GM12878 (cell line): Measurements from ENCODE around the gene LMX1A. TPM values are rescaled to one million over a fixed set of nuclear protein-coding genes. Genes with fewer than 3 reads are reported as not detected.

ENCODE experiments used
- ATAC-seq: fragments of 200-7000 bp; cut with Tn5 transposase; 3 replicates; pipeline ENCODE4 v1.9.1; 2020; ENCODE audit warnings: mild to moderate bottlenecking, moderate library complexity
- BruUV-seq: library from RNA; stranded (reverse); fragments of 400-500 nt; replicated peaks from 2 replicates; lab custom pipeline; 2021; lab: Mats Ljungman, UMichigan
- CTCF ChIA-PET: fragments of 300-600 bp; sonication (Branson Sonifier 250); formaldehyde crosslinking; extraction: SDS; loops from one replicate; lab custom pipeline; 2021; ENCODE audit warnings: inconsistent platforms; lab: Yijun Ruan, JAX
- POLR2A ChIA-PET: fragments of 350-600 bp; formaldehyde crosslinking; extraction: SDS; loops from one replicate; lab custom pipeline; 2021; ENCODE audit warnings: inconsistent platforms; lab: Charles Lee
- RAD21 ChIA-PET: fragments of 300-600 bp; sonication (Branson Sonifier 250); formaldehyde crosslinking; loops from one replicate; lab custom pipeline; 2023; ENCODE audit warnings: antibody characterized with exemption; ENCODE audit not compliant: unreplicated experiment; lab: Charles Lee
- SMC1A ChIA-PET: fragments of 300-600 bp; sonication (Branson Sonifier 250); formaldehyde crosslinking; loops from one replicate; lab custom pipeline; 2023; ENCODE audit not compliant: unreplicated experiment, uncharacterized antibody; lab: Charles Lee
- DNase-seq: peaks from one replicate; pipeline ENCODE4 v3.0.0-alpha.2; 2011; ENCODE audit warnings: low read depth, low spot score
- FAIRE-seq: peaks from 3 replicates; lab custom pipeline; 2011; peaks lifted over from hg19 to GRCh38; lab: Jason Lieb, UNC
- H2AFZ ChIP-seq: 2 replicates; pipeline ENCODE4 v1.6.0; 2011; ENCODE audit warnings: low read depth, low read length, control low read depth; ENCODE audit not compliant: control insufficient read depth
- H3K27ac ChIP-seq: 2 replicates; pipeline ENCODE4 v1.5.1; 2011; ENCODE audit warnings: control low read depth; ENCODE audit not compliant: control insufficient read depth, insufficient read depth
- H3K27me3 ChIP-seq, 2 experiments: replicated peaks in 1 of 2; 2 replicates each; pipeline versions ENCODE4 v1.6.0 to v1.6.1; 2011; ENCODE audit warnings: low read length in 1 of 2; ENCODE audit not compliant: control insufficient read depth in 2 of 2, insufficient read depth in 2 of 2
- H3K36me3 ChIP-seq, 2 experiments: 2 replicates each; pipeline ENCODE4 v1.5.1; 2011; ENCODE audit warnings: low read length in 1 of 2; ENCODE audit not compliant: control insufficient read depth in 2 of 2, insufficient read depth in 2 of 2
- H3K4me1 ChIP-seq: 2 replicates; pipeline ENCODE4 v1.6.1; 2011; ENCODE audit warnings: mild to moderate bottlenecking, low read length, moderate library complexity, mixed read lengths; ENCODE audit not compliant: control insufficient read depth, insufficient read depth
- H3K4me2 ChIP-seq: 2 replicates; pipeline ENCODE4 v1.6.0; 2011; ENCODE audit warnings: control low read depth; ENCODE audit not compliant: control insufficient read depth, insufficient read depth
- H3K4me3 ChIP-seq: fragments of 200-600 bp; sonication (generic); 2 replicates; pipeline ENCODE4 v1.5.1; 2016
- H3K79me2 ChIP-seq: 2 replicates; pipeline ENCODE4 v1.6.0; 2011; ENCODE audit warnings: low read length; ENCODE audit not compliant: control insufficient read depth, insufficient read depth
- H3K9ac ChIP-seq: 2 replicates; pipeline ENCODE4 v1.8.0; 2011; ENCODE audit warnings: low read length, control low read depth, mixed read lengths; ENCODE audit not compliant: control insufficient read depth, insufficient read depth
- H3K9me3 ChIP-seq: replicated peaks from 3 replicates; pipeline ENCODE4 v1.5.1; 2011; ENCODE audit warnings: mild to moderate bottlenecking, low read length; ENCODE audit not compliant: control insufficient read depth, insufficient read depth
- H4K20me1 ChIP-seq: 2 replicates; pipeline ENCODE4 v1.6.0; 2011; ENCODE audit not compliant: control insufficient read depth, insufficient read depth
- BHLHE40 ChIP-seq, 2 experiments: fragments of 450-650 bp in 1 of 2; IDR thresholded peaks; 2 replicates each; pipeline ENCODE4 v1.6.1; 2011 to 2017; ENCODE audit warnings: low read depth in 2 of 2, borderline replicate concordance in 1 of 2, improper control_type of control experiment in 1 of 2, low read length in 1 of 2, mild to moderate bottlenecking in 1 of 2
- EED ChIP-seq: sonication (generic); IDR thresholded peaks from 2 replicates; pipeline ENCODE4 v1.6.1; 2016; ENCODE audit warnings: antibody characterized with exemption, low read depth
- ETV6 ChIP-seq, 2 experiments: fragments of 450-650 bp in 1 of 2; IDR thresholded peaks in 1 of 2; conservative IDR thresholded peaks in 1 of 2; 2 replicates each; pipeline ENCODE4 v1.6.1; 2014; ENCODE audit warnings: antibody characterized with exemption in 1 of 2, borderline replicate concordance in 1 of 2, low read depth in 1 of 2, mild to moderate bottlenecking in 1 of 2, moderate library complexity in 1 of 2
- EZH2 ChIP-seq: IDR thresholded peaks from 2 replicates; pipeline ENCODE4 v1.6.1; 2012; ENCODE audit warnings: low read depth, mild to moderate bottlenecking, control low read depth, inconsistent platforms, low read length, borderline replicate concordance; ENCODE audit not compliant: control insufficient read depth
- IKZF2 ChIP-seq, 2 experiments: fragments of 450-650 bp; IDR thresholded peaks; 2 replicates each; pipeline ENCODE4 v1.6.1; 2017; ENCODE audit warnings: mild to moderate bottlenecking in 2 of 2, moderate library complexity in 2 of 2
- JUND ChIP-seq: IDR thresholded peaks from 2 replicates; pipeline ENCODE4 v1.6.1; 2012; ENCODE audit warnings: low read depth, mild to moderate bottlenecking, low read length, improper control_type of control experiment, moderate library complexity
- POLR2AphosphoS2 ChIP-seq: IDR thresholded peaks from 2 replicates; pipeline ENCODE4 v1.6.1; 2011; ENCODE audit warnings: low read depth, mild to moderate bottlenecking, low read length, improper control_type of control experiment, moderate library complexity
- STAT1 ChIP-seq: fragments of 450-650 bp; conservative IDR thresholded peaks from 2 replicates; pipeline ENCODE4 v1.6.1; 2014; ENCODE audit warnings: antibody characterized with exemption, mild to moderate bottlenecking
- TCF3 ChIP-seq: IDR thresholded peaks from 2 replicates; pipeline ENCODE4 v1.6.1; 2012; ENCODE audit warnings: low read depth, mild to moderate bottlenecking, low read length, borderline replicate concordance; ENCODE audit not compliant: insufficient read depth
- WGBS: methylation state at CpG from one replicate; pipeline ENCODE4 v1.1.6; 2016; ENCODE audit warnings: low lambda C conversion rate; ENCODE audit not compliant: insufficient replicate concordance, insufficient coverage; ENCODE audit errors: missing lambda C conversion rate; 5-methylcytosine and 5-hydroxymethylcytosine counted together
- in situ Hi-C: fragments of 300-500 bp; cut with MboI; formaldehyde crosslinking; loops from 9 replicates; pipeline ENCODE4 v1.14.3; 2018; ENCODE audit warnings: mixed read lengths
- intact Hi-C: fragments of 100-400 bp; cut with micrococcal nuclease; formaldehyde crosslinking; loops from one replicate; pipeline ENCODE4 v1.14.2; 2022; ENCODE audit not compliant: unreplicated experiment
- polyA plus RNA-seq, 11 experiments: library from polyadenylated mRNA; depleted of rRNA in 4 of 11; unstranded in 6 of 11; stranded (reverse) in 5 of 11; fragments of >200 nt; fragmentation: Nextera tagmentation in 4 of 11; fragmentation: Illumina TruSeq in 1 of 11; extraction: Ambion mirVana in 4 of 11; extraction: Trizol in 1 of 11; gene quantifications; 1 replicate in 1 of 11; 2 replicates in 10 of 11; pipeline versions ENCODE4 v1.2.1 to v1.2.3, GENCODE V29; 2011 to 2016; ENCODE audit warnings: inconsistent platforms in 2 of 11, missing spikeins in 2 of 11, low read depth in 1 of 11
- total RNA-seq, 4 experiments: library from RNA; depleted of rRNA in 3 of 4; stranded (reverse); fragments of >200 nt in 3 of 4; fragmentation: Illumina TruSeq in 1 of 4; extraction: Trizol in 1 of 4; gene quantifications; 2 replicates each; pipeline versions ENCODE4 v1.2.1 to v1.2.3, GENCODE V29; 2013 to 2021
- TF ChIP-seq, protein P1 (sequence below): fragments of 150-350 bp; IDR thresholded peaks from 2 replicates; pipeline ENCODE4 v1.6.1; 2014; ENCODE audit warnings: mild to moderate bottlenecking, low read depth, low read length
- TF ChIP-seq, protein P2 (sequence below): fragments of 450-650 bp; IDR thresholded peaks from 2 replicates; pipeline ENCODE4 v1.6.1; 2016; ENCODE audit warnings: mild to moderate bottlenecking, moderate library complexity, borderline replicate concordance
- TF ChIP-seq, protein P3 (sequence below): fragments of 450-650 bp; IDR thresholded peaks from 2 replicates; pipeline ENCODE4 v1.6.1; 2018; ENCODE audit warnings: mild to moderate bottlenecking, low read depth, moderate library complexity; ENCODE audit not compliant: partially characterized antibody
- TF ChIP-seq, protein P4 (sequence below): IDR thresholded peaks from 2 replicates; pipeline ENCODE4 v1.6.1; 2011; ENCODE audit warnings: borderline replicate concordance, low read depth, mild to moderate bottlenecking, moderate library complexity, low read length; ENCODE audit not compliant: insufficient read depth, poor library complexity, severe bottlenecking

Gene LMX1A
- total and polyA plus RNA-seq, 10 of the 15 experiments (the other 5 are each of a cell fraction or from before 2014, with no cell fraction given): not detected

DNA sequence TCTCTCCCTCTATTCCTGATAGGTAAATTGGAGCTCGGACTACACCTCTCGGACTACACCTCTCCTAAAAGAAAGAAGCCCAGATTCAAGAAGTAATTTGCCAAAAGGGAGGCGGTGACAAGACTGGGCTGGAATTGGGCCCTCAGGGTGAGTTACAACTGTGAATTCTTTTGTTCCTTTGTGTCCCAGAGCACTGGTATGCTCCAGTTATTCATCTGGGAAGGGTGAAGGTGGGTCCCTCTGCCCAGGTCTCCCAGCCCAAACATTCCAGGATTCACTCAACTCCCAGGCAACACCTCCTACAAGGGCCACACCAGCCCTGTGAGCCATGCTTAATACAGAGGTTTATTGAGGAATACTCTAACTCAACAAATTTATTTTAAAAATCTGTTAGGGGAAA, 69.2 kb downstream of the LMX1A start:
- ATAC-seq: no peak
- Histone ChIP-seq H3K36me3 (no peaks in the 10 kb centered on the region), H3K4me1 (no peaks in the 10 kb centered on the region), H3K9ac (no peak overlapping the region), H3K4me3 (no peak overlapping the region), H3K27ac (no peak overlapping the region), H3K27me3 (0 out of 4 replicates have a peak, but pooled peaks cover 0 to 2% of the 10 kb centered on the region in 2 experiments), H3K79me2 (no peaks in the 10 kb centered on the region), H2AFZ (no peak overlapping the region), H3K9me3 (no peaks in the 10 kb centered on the region), H4K20me1 (no peaks in the 10 kb centered on the region), H3K4me2 (no peak overlapping the region)
- SMC1A ChIA-PET: no interaction called here
- intact Hi-C loops: no loop called here
- RAD21 ChIA-PET: no interaction called here
- CTCF ChIA-PET: interaction anchor here (1.1 kb wide), 1 partner anchor 30 kb away, joined by 4 read pairs; no protein-coding TSS in a partner anchor
- POLR2A ChIA-PET: no interaction called here
- WGBS: 31% methylated on average over 3 of the region's 3 CpGs
- BruUV-seq: no TSS peak
- no peak for DNase-seq
- in situ Hi-C loops: no loop called here
- FAIRE-seq: no peak
- TF ChIP-seq TCF3 (no peak), ETV6 (conservative IDR thresholded peaks at IDR 0.05 in 1 of 2, IDR thresholded peaks at IDR 0.05 in 1 of 2; ENCODE audit: borderline replicate concordance in 1 of 2, low read depth in 1 of 2) (no peak), POLR2AphosphoS2 (no peak), IKZF2 (IDR thresholded peaks at IDR 0.05) (no peak), EZH2 (no peak), EED (no peak), JUND (no peak), STAT1 (no peak), BHLHE40 (IDR thresholded peaks at IDR 0.05; ENCODE audit: borderline replicate concordance in 1 of 2, low read depth in 2 of 2, low read length in 1 of 2) (no peak)
- TF ChIP-seq, protein P1, sequence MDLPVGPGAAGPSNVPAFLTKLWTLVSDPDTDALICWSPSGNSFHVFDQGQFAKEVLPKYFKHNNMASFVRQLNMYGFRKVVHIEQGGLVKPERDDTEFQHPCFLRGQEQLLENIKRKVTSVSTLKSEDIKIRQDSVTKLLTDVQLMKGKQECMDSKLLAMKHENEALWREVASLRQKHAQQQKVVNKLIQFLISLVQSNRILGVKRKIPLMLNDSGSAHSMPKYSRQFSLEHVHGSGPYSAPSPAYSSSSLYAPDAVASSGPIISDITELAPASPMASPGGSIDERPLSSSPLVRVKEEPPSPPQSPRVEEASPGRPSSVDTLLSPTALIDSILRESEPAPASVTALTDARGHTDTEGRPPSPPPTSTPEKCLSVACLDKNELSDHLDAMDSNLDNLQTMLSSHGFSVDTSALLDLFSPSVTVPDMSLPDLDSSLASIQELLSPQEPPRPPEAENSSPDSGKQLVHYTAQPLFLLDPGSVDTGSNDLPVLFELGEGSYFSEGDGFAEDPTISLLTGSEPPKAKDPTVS: no peak
- TF ChIP-seq, protein P2, sequence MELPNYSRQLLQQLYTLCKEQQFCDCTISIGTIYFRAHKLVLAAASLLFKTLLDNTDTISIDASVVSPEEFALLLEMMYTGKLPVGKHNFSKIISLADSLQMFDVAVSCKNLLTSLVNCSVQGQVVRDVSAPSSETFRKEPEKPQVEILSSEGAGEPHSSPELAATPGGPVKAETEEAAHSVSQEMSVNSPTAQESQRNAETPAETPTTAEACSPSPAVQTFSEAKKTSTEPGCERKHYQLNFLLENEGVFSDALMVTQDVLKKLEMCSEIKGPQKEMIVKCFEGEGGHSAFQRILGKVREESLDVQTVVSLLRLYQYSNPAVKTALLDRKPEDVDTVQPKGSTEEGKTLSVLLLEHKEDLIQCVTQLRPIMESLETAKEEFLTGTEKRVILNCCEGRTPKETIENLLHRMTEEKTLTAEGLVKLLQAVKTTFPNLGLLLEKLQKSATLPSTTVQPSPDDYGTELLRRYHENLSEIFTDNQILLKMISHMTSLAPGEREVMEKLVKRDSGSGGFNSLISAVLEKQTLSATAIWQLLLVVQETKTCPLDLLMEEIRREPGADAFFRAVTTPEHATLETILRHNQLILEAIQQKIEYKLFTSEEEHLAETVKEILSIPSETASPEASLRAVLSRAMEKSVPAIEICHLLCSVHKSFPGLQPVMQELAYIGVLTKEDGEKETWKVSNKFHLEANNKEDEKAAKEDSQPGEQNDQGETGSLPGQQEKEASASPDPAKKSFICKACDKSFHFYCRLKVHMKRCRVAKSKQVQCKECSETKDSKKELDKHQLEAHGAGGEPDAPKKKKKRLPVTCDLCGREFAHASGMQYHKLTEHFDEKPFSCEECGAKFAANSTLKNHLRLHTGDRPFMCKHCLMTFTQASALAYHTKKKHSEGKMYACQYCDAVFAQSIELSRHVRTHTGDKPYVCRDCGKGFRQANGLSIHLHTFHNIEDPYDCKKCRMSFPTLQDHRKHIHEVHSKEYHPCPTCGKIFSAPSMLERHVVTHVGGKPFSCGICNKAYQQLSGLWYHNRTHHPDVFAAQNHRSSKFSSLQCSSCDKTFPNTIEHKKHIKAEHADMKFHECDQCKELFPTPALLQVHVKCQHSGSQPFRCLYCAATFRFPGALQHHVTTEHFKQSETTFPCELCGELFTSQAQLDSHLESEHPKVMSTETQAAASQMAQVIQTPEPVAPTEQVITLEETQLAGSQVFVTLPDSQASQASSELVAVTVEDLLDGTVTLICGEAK: no peak
- TF ChIP-seq, protein P3, sequence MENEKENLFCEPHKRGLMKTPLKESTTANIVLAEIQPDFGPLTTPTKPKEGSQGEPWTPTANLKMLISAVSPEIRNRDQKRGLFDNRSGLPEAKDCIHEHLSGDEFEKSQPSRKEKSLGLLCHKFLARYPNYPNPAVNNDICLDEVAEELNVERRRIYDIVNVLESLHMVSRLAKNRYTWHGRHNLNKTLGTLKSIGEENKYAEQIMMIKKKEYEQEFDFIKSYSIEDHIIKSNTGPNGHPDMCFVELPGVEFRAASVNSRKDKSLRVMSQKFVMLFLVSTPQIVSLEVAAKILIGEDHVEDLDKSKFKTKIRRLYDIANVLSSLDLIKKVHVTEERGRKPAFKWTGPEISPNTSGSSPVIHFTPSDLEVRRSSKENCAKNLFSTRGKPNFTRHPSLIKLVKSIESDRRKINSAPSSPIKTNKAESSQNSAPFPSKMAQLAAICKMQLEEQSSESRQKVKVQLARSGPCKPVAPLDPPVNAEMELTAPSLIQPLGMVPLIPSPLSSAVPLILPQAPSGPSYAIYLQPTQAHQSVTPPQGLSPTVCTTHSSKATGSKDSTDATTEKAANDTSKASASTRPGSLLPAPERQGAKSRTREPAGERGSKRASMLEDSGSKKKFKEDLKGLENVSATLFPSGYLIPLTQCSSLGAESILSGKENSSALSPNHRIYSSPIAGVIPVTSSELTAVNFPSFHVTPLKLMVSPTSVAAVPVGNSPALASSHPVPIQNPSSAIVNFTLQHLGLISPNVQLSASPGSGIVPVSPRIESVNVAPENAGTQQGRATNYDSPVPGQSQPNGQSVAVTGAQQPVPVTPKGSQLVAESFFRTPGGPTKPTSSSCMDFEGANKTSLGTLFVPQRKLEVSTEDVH: no peak
- TF ChIP-seq, protein P4, sequence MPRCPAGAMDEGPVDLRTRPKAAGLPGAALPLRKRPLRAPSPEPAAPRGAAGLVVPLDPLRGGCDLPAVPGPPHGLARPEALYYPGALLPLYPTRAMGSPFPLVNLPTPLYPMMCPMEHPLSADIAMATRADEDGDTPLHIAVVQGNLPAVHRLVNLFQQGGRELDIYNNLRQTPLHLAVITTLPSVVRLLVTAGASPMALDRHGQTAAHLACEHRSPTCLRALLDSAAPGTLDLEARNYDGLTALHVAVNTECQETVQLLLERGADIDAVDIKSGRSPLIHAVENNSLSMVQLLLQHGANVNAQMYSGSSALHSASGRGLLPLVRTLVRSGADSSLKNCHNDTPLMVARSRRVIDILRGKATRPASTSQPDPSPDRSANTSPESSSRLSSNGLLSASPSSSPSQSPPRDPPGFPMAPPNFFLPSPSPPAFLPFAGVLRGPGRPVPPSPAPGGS: no peak
